Measurements from ENCODE around the gene PCDHB15. TPM values are rescaled to one million over a fixed set of nuclear protein-coding genes. Genes with fewer than 3 reads are reported as not detected.

Gene PCDHB15
- total RNA-seq, 1 donor from 2014 or later, result 1.6 TPM

- Histone ChIP-seq H3K27me3 (ENCODE audit: insufficient read depth, low read length) (no peaks in the 10 kb centered on the region), H3K4me1 (ENCODE audit: insufficient read depth, low read length) (no peaks in the 10 kb centered on the region), H3K27ac (ENCODE audit: low read depth, low read length) (no peak overlapping the region), H3K9me3 (ENCODE audit: insufficient read depth, low read depth, low read length) (peaks cover 34% of the 10 kb centered on the region), H3K79me2 (ENCODE audit: insufficient read depth, low read length) (no peaks in the 10 kb centered on the region), H4K20me1 (ENCODE audit: insufficient read depth, low read length) (no peaks in the 10 kb centered on the region), H3K4me3 (ENCODE audit: insufficient read depth, low read depth, low read length) (no peak overlapping the region), H2AFZ (ENCODE audit: low read depth, low read length) (no peak overlapping the region), H3K4me2 (ENCODE audit: low read length) (no peak overlapping the region), H3K9ac (ENCODE audit: low read length) (no peak overlapping the region), H3K36me3 (ENCODE audit: insufficient read depth, low read length) (no peaks in the 10 kb centered on the region)
- Mint-ChIP-seq H3K4me3 (ENCODE audit: unreplicated experiment) (no peak overlapping the region), H3K27me3 (ENCODE audit: low read depth, unreplicated experiment) (no peaks in the 10 kb centered on the region), H3K9me3 (ENCODE audit: unreplicated experiment) (peaks cover 73% of the 10 kb centered on the region), H3K4me1 (ENCODE audit: low read depth, unreplicated experiment) (no peaks in the 10 kb centered on the region), H3K27ac (ENCODE audit: unreplicated experiment) (no peak overlapping the region), H3K36me3 (ENCODE audit: low read depth, unreplicated experiment) (peaks cover 14% of the 10 kb centered on the region)
- FAIRE-seq (no peak), DNase-seq (ENCODE audit: low read depth) (no peak)
- TF ChIP-seq CTCF (IDR thresholded peaks at IDR 0.05; ENCODE audit: insufficient read depth, low read depth, low read length) (no peak), EZH2 (IDR thresholded peaks at IDR 0.05; ENCODE audit: insufficient read depth, low read length) (no peak)
Observed at GRCh38 chr5:141261238-141261546, 16.0 kb downstream of the PCDHB15 start.

- no peaks in the 10 kb centered on the region for H3K27me3 ChIP-seq (ENCODE audit: insufficient read depth, low read length)
- peaks cover 42% of the 10 kb centered on the region for H3K9me3 Mint-ChIP-seq (ENCODE audit: unreplicated experiment)
- H3K4me1 Mint-ChIP-seq (ENCODE audit: low read depth, unreplicated experiment), result no peaks in the 10 kb centered on the region
- H3K27ac ChIP-seq (ENCODE audit: low read depth, low read length), result no peak overlapping the region
- peaks cover 27% of the 10 kb centered on the region for H3K36me3 Mint-ChIP-seq (ENCODE audit: low read depth, unreplicated experiment)
- H3K4me2 ChIP-seq (ENCODE audit: low read length), result no peak overlapping the region
- H3K4me1 ChIP-seq (ENCODE audit: insufficient read depth, low read length), result no peaks in the 10 kb centered on the region
- H4K20me1 ChIP-seq (ENCODE audit: insufficient read depth, low read length), result no peaks in the 10 kb centered on the region
- FAIRE-seq (no peak), DNase-seq (ENCODE audit: low read depth) (no peak)
- no peak overlapping the region for H3K27ac Mint-ChIP-seq (ENCODE audit: unreplicated experiment)
- TF ChIP-seq EZH2 (IDR thresholded peaks at IDR 0.05; ENCODE audit: insufficient read depth, low read length) (no peak), CTCF (IDR thresholded peaks at IDR 0.05; ENCODE audit: insufficient read depth, low read depth, low read length) (no peak)
- H3K9me3 ChIP-seq (ENCODE audit: insufficient read depth, low read depth, low read length), result peaks cover 16% of the 10 kb centered on the region
- H3K79me2 ChIP-seq (ENCODE audit: insufficient read depth, low read length), result no peaks in the 10 kb centered on the region
- no peaks in the 10 kb centered on the region for H3K36me3 ChIP-seq (ENCODE audit: insufficient read depth, low read length)
- H3K4me3 ChIP-seq (ENCODE audit: insufficient read depth, low read depth, low read length), result no peak overlapping the region
- H2AFZ ChIP-seq (ENCODE audit: low read depth, low read length), result no peak overlapping the region
- H3K27me3 Mint-ChIP-seq (ENCODE audit: low read depth, unreplicated experiment), result no peaks in the 10 kb centered on the region
- H3K4me3 Mint-ChIP-seq (ENCODE audit: unreplicated experiment), result no peak overlapping the region
- no peak overlapping the region for H3K9ac ChIP-seq (ENCODE audit: low read length)
Observed at GRCh38 chr5:141269195-141269594, 24.0 kb downstream of the PCDHB15 start.

GRCh38 chr5:141272906-141273305, 27.7 kb downstream of the PCDHB15 start:
- H3K9me3 ChIP-seq (ENCODE audit: insufficient read depth, low read depth, low read length), result peaks cover 8% of the 10 kb centered on the region
- no peak for DNase-seq (ENCODE audit: low read depth)

More at GRCh38 chr5:141272906-141273305, 27.7 kb downstream of the PCDHB15 start:
- H3K27me3 ChIP-seq (ENCODE audit: insufficient read depth, low read length), result no peaks in the 10 kb centered on the region
- H3K4me3 Mint-ChIP-seq (ENCODE audit: unreplicated experiment), result no peak overlapping the region
- H3K4me1 Mint-ChIP-seq (ENCODE audit: low read depth, unreplicated experiment), result no peaks in the 10 kb centered on the region
- H3K27ac Mint-ChIP-seq (ENCODE audit: unreplicated experiment), result no peak overlapping the region
- H3K79me2 ChIP-seq (ENCODE audit: insufficient read depth, low read length), result no peaks in the 10 kb centered on the region
- H3K4me1 ChIP-seq (ENCODE audit: insufficient read depth, low read length), result no peaks in the 10 kb centered on the region
- no peak overlapping the region for H3K4me3 ChIP-seq (ENCODE audit: insufficient read depth, low read depth, low read length)
- no peaks in the 10 kb centered on the region for H3K27me3 Mint-ChIP-seq (ENCODE audit: low read depth, unreplicated experiment)
- FAIRE-seq, result no peak
- no peaks in the 10 kb centered on the region for H4K20me1 ChIP-seq (ENCODE audit: insufficient read depth, low read length)
- no peak overlapping the region for H3K27ac ChIP-seq (ENCODE audit: low read depth, low read length)
- no peak overlapping the region for H2AFZ ChIP-seq (ENCODE audit: low read depth, low read length)
- H3K9me3 Mint-ChIP-seq (ENCODE audit: unreplicated experiment), result peaks cover 30% of the 10 kb centered on the region
- no peak overlapping the region for H3K4me2 ChIP-seq (ENCODE audit: low read length)
- no peaks in the 10 kb centered on the region for H3K36me3 ChIP-seq (ENCODE audit: insufficient read depth, low read length)
- H3K9ac ChIP-seq (ENCODE audit: low read length), result no peak overlapping the region
- peaks cover 26% of the 10 kb centered on the region for H3K36me3 Mint-ChIP-seq (ENCODE audit: low read depth, unreplicated experiment)
- TF ChIP-seq EZH2 (IDR thresholded peaks at IDR 0.05; ENCODE audit: insufficient read depth, low read length) (no peak), CTCF (IDR thresholded peaks at IDR 0.05; ENCODE audit: insufficient read depth, low read depth, low read length) (no peak)
